ENCODE measurements around the gene NACAD.
A peak's percentile ranks its signal among the peaks of the same experiment; 100 is the strongest.

NACAD gene, protein sequence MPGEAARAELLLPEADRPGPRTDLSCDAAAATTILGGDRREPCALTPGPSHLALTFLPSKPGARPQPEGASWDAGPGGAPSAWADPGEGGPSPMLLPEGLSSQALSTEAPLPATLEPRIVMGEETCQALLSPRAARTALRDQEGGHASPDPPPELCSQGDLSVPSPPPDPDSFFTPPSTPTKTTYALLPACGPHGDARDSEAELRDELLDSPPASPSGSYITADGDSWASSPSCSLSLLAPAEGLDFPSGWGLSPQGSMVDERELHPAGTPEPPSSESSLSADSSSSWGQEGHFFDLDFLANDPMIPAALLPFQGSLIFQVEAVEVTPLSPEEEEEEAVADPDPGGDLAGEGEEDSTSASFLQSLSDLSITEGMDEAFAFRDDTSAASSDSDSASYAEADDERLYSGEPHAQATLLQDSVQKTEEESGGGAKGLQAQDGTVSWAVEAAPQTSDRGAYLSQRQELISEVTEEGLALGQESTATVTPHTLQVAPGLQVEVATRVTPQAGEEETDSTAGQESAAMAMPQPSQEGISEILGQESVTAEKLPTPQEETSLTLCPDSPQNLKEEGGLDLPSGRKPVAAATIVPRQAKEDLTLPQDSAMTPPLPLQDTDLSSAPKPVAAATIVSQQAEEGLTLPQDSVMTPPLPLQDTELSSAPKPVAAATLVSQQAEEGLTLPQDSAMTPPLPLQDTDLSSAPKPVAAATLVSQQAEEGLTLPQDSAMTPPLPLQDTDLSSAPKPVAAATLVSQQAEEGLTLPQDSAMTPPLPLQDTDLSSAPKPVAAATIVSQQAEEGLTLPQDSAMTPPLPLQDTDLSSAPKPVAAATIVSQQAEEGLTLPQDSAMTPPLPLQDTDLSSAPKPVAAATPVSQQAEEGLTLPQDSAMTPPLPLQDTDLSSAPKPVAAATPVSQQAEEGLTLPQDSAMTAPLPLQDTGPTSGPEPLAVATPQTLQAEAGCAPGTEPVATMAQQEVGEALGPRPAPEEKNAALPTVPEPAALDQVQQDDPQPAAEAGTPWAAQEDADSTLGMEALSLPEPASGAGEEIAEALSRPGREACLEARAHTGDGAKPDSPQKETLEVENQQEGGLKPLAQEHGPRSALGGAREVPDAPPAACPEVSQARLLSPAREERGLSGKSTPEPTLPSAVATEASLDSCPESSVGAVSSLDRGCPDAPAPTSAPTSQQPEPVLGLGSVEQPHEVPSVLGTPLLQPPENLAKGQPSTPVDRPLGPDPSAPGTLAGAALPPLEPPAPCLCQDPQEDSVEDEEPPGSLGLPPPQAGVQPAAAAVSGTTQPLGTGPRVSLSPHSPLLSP (N-terminal part only)

DNA sequence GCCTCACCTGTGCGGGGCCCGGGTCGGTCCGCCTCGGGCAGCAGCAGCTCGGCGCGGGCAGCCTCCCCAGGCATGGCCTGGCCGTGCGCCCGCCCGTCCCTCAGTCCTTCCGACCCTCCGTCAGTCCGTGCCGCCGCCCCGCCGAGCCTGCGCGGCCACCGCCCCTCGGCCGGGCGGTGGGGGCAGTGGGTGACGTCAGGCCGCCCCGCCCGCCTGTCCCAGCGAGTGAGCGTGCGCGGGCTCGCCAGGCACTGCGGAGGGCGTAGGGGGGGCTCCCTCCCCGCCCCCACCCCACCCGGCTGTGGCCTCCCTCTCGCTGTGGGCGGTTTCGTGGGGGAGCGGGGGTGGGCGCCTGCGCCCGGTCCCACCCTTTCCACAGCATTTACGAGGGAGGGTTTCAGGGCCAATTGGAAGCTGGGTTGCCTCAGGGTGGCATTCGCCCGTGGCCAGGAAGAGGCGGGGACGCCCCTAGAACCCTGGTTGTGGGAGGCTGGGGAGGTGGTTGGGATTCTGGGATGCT is at the start of gene NACAD:
NACAD (minus strand) TSS at position 149 of the 520 bp plus-strand sequence; CDS start at position 74, 75 bp downstream.
- peak; percentile 80 for DNase-seq (ENCODE audit: low read depth, low spot score)

DNA sequence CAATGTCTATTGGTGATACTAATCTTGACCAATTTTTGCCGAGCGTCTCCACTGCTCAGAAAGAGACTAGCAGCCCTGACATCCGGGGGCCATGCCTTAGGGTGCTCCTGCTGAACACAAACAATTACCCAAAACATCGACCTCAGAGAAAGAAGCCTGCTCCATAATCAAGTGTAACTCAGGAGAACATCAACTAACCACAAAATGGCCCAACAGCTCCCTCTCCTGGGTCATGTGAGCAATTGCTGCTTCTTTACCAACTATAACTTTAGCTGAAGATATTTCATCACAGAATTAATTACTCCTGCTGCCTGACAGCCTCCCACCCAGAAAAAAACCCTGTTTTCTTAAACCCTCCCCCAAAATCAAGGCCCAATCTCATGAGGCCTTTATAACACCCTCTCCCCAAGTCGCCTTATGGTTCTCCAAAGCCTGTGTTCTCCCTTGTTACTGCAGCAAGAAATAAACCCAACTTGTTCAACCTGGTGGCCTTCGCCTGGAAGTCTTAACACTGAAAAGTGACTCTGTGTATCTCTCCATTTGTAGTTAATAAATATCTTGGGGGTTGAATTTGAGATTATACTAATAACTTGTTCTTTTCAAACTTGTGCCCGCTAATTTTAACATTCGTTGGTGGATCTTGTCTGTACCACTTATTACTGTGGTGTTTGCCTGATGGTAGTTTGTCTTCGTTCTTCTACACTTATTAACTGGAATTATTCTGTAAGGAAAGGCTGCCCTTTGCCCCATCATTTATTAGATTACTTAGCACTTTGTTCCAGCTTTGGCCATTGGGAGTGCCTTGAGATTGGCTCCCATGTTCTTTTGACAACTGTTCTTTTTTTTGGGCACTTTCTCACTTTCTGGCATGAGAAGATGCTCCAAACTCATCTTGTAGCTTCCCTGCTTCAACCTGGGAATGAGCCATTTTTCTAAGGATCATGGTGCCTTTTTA is 47.6 kb upstream of the NACAD start:
- peak; percentile 82 for DNase-seq (ENCODE audit: low read depth, low spot score)

DNA sequence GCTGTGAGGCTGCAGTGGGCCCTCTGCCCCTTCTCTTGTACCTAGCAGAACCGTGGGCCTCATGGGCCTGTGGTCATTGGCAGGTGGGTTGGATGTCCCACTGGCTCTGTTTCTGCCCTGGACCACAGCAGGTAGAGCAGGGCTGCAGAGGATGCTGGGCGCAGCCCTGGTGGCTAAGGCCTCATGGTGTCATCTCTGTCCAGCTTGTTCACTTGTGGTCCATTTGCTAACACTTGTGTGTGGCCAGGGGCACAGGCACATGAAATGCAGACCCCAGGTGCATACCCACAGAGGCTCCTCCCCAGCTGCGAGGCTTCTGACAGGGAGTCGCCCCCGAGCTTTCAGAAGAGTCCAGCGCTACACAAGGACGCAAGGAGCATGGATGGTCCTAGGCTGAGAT is 45.1 kb upstream of the NACAD start:
- DNase-seq (ENCODE audit: low read depth, low spot score), result no peak

DNA sequence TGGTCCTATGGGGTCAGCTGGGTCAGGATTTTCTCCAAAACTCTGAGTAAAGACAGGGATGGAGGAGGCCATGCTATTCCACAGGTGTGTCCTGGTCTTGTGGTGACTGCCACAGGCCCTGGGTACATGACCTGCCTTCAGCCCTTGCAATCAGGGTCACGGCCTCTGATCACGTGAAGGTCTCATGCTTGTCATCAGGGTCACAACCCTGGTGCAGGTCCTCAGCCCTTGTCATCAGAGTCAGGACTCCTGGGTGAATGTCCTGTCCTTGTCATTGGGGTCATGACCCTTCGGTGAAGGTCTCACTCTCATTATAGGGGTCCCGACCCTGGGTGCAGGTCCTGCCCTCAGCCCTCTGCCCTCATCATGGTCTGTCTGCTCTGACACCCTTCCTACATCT is 44.6 kb upstream of the NACAD start:
- DNase-seq (ENCODE audit: low read depth, low spot score), result no peak

DNA sequence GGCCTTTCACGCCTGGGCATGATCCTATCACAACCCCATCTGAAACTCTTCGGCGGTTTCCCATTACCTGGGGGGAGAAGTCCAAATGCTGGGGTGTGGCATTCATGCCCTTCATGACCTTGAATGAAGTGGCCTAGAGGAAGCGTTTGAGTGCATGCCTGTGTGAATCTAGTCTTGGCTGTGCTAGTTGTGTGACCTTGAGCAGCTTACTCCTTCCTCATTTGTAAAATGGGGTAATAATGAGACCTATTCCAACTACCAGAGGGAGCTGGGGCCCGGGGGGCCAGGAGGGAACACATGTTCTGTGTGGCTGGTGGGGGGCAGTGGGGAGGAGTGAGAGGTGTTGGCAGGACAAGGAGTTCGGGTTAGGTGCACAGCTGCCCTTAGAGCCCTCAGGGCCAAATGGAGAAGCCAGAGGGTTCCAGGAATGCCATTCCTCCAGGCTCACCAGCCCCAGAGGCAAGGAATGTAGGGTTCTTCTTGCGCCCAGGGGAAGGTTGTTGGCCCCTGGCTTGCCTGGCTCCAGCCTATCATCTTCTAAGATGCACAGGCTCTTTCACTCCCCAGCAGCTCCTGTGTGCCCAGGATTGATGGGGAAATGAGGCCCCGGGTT is 44.0 kb upstream of the NACAD start:
- no peak for DNase-seq (ENCODE audit: low read depth, low spot score)

DNA sequence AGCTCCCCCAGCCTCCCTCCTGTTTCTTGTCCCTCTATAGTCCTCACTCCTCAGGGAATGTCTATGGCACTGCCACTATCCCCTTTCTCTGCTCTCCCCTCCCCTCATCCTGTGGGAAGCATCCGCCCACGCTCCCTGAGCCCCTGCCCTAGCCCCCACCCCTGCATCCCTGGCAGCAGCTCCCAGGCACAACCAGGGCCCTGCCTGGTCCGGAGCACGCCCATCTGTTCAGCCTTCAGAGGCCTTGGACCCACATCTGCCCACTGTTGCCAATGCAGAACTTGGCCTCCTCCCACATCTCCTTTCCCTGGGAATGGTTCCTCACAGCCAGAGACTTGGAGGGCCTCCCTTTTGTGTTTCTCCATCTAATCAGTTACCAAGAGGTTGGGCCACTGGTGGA is 43.1 kb upstream of the NACAD start:
- DNase-seq (ENCODE audit: low read depth, low spot score), result no peak

DNA sequence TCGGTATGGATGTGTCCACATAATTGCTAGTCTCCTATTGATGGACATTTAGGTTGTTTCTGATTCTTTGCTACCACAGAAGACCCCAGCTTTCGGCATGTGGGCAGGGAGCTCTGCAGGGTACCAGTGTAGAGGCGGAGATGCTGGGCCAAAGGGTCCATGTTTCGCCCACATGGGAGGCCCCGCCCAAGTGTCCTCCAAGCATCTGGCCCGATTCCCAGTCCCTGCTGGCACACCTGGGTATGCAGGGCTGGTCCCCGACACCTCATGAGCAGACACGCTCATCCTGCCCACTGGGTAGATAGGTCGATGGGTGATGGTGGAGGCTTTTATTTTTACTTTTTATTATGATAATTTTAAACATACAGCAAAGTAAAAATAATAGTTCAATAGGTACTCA is 42.1 kb upstream of the NACAD start:
- DNase-seq (ENCODE audit: low read depth, low spot score), result no peak

DNA sequence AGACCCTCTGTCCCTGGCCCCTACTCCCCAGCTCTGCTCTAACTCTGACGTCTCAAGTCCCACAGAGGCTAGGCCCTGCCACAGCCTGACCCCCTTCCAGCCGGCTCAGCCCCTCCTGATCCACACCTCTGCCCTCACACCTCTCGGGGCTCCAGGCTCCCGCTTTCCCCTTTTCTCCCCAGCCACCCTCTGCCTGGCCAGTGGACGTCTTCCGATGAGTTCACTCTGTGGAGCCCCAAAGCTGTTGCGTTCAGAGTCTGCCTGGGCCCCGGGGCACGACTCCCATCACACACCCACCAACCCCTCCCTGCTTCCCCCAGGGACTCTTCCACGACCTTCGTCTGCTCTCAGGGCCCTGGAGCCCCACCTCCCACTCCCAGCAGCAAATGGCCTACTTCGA is 41.1 kb upstream of the NACAD start:
- no peak for DNase-seq (ENCODE audit: low read depth, low spot score)

DNA sequence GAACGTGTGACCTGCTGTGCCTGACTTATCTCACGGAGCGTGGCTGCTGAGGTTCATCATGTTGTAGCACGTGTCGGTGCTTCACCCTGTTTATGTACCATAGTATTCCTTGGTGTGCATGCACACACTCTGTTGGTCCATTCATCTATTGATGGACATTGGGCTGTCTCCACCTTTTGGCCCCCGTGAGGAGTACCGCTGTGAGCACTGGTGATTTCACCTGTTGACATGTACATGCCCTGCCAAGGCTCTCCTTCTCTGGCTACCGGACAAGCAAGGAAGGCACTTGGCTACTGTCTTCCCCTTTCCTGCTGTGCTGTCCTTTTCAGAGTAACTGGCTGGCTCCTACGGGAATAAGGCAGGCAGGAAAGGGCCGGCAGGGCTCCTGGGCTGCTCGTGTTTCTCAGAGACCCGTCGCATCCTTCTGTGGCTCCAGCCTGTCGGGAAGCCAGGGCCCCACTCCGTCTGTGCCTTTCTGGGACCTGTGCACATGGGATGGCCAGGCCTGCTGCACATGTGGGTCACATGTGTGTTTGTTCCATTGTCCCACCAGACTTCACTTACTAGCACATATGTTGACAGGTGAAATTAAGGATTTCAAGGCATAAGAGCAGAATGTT is 40.5 kb upstream of the NACAD start:
- no peak for DNase-seq (ENCODE audit: low read depth, low spot score)

DNA sequence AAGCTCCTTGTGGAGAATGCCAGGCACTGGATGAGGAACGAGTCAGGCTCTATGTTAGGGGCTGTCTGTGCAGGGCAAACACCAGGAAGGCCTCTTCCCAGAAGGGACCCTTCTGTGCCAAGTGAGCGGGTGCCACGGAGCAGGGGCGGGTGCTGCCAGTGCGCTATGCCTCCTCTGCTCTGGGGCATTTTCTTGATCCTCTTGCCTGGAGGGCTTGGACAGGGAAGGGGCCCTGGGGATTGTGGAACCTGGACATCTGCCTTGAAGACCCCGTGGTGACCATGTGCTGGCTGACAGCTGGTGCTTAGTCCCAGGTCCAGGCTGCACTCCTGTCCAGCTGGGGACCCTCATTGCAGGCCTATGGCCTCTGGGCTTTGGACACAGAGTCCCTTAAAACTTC is 38.2 kb upstream of the NACAD start:
- DNase-seq (ENCODE audit: low read depth, low spot score), result no peak

DNA sequence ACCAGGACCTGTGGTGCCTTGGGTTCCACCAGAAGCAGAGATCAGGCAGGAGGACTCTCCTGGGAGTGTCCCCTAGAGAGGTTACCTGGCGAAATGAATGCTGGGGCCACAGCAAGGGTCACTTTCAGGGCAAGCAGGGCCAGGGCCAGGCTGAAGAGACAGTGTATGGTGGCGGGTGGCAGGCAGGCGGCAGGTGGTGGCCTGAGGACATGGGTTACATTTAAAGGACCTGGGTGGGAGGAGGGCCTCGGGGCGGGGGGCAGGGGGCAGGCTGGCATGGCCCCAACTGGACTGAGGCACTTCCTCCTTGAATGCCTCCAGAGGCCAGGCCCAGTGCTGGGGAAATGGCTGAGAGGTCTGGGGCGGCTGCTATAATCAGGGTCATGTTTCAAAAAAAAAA is 37.4 kb upstream of the NACAD start:
- no peak for DNase-seq (ENCODE audit: low read depth, low spot score)

DNA sequence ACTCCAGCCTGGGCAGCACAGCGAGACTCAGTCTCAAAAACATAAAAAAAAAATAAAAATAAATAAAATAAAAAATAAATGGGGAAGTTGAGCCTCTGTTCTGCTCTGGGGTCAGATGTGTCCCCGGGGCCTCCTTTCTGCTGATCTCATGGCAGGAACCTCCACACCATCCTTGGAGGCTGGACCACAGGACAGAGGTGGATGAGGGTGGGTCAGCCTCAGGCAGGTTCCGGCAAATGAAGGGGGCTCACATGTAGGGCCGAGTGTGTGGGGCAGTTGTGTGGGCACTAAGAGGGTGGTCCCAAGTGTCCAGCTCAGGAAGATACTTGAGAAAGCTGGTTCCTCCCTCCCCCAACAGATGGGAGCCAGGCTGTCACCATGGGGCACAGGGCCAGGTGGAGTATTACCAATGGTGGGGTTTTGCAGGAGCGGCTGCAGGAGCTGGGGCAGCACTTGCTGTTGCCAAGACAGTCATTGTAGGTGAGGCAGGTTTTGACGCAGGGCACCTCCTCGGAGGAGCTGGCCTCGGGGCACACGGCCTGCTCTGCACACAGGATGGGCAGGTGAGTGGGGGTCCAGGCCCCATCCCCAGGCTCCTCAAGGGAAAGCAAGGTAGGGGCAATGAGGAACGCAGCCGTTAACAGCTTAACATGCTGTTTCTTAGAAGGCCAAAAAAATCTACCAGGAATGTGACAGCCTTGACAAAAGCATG is 36.6 kb upstream of the NACAD start:
- DNase-seq (ENCODE audit: low read depth, low spot score), result no peak

DNA sequence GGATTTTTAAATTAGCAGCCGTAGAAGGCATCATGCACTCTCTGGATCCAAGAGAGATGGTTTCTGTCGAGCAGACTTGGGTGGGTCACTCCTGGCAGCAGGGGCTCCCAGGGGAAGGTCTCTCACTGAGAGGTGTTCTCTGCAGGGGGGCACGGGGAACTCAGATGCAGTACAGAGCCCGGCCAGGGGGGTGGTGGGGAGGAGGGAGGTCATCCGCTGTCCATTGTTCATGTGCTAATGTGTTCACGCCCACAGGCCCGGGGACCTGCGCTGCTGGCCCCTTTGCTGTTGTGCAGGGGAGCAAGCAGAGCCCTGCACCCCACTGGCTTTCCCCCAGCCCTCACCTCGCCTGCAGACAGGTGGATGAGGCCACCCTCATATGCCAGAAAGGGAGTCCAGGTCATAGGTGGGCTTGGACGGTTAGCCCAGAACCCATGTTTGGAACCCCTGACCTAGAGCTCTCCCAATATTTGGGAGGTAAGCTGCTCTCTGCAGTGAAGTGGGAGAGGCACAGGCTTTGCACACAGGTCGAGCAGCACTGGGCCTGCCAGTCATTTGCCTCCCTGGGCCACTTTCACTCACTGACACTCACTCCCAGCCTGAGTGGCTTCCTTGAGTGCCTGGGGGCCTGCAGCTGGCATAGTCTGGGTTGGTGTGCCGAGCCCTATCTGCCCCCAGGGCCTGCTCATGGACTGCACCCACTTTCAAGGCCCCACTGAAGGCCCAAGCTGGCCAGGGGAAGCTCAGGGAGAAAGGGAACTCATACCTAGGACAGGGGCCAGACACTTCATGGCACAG is 35.3 kb upstream of the NACAD start:
- DNase-seq (ENCODE audit: low read depth, low spot score), result no peak

DNA sequence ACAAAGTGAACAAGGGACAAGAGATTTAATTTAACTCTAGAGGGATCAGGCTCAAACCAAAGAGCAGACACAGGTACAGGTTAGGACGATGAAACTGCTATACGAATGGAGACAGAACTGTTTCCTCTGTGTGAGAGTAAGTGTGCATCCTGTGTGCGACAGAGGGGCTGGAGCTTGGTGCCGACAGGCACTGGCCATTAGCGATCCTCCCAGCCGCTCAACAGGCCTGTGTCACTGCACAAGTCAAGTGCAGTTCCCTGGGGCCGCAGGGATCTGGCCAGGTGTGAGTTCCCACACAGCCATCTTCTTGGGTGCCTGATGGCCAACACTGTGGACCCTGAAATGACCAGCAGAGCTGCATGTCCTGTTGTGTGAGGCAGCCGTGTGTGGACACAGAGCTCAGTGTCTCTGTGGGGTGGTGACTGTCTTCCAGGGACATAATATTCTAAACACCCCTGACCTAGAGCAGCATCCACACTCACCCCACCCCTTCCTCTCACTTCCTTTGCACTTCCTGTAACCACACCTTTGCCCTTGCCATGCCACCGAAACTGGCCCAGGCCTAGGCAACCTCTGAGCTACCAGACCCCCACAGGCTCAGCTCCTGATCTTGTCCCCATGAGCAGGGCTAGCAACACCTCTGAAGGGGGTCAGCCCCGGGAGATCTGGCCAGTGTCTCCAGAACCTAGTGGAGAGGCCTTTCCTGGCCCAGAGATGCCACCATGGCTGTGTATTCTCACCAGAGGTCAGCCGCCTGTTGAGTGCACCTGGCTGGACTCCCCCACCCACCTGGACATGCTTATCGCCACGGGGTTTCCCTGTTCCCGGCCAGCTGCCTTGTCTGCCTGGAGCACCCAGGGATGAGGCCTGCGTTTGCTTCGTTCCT is 34.4 kb upstream of the NACAD start:
- DNase-seq (ENCODE audit: low read depth, low spot score), result no peak

DNA sequence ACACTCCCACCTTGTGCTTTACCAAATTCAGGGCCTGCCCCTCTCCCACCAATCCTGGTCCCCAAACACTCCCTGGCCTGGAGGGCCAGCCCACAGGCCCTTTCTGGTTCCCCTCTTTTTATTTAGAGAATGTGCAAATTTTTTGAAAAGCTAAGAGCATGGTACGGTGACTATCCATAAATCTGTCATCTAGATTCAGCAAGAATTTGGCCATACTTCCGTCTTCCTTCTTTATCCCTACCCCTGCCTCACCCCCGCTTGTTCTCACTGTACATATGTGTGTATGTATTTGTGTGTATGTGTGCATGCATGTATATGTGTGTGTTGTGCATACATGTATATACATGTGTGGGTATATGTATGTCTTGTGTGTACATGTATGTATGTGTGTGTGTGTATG is 30.8 kb upstream of the NACAD start:
- DNase-seq (ENCODE audit: low read depth, low spot score), result no peak

DNA sequence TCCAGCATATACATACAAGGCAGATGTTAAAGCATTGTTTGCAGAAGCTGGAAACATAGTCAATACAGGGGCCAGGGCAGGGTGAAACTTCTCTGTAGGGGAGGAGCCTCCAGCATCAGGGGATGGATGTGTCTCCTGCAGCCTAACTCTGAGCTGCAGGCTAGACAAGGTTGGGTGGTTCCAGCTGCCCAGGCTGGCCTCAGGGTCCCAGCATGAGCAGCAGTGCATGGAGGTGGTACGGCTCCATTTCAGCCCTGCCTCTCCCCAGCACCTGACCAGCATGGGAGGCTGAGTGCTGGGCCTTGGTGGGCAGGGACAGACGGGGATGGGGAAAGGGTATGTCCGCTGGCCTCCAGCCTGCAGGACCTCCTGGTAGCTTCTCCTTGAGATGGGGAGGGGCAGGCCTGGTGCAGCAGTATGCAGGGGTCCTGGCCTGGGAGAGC is 30.1 kb upstream of the NACAD start:
- DNase-seq (ENCODE audit: low read depth, low spot score), result no peak

DNA sequence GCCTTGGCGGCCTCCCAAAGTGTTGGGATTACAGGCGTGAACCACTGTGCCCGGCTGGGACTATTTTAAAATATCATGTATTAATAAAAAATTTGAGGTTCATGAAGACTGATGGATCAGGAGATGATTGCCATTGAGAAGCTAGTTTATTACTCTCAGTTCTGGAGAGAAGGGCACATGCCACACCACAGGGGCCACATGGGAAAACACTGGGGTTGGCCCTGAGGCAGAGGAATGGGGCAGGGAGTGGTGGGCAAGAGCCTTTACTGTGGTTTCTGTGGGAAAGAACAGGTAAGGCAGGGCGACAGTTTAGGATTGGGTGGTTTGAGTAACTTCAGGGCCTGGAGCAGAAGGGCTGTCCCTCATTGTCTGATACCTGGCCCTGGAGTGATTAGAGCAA is 29.5 kb upstream of the NACAD start:
- DNase-seq (ENCODE audit: low read depth, low spot score), result no peak
